Smooth muscle cell (in vitro differentiated cells): ENCODE data around the gene UBTF. TPM values are rescaled to one million over a fixed set of nuclear protein-coding genes. Genes with fewer than 3 reads are reported as not detected.

Experiments
- DNase-seq: peaks from one replicate; lab custom pipeline; 2025; ENCODE audit not compliant: unreplicated experiment; lab: John Stamatoyannopoulos, UW
- H2AFZ ChIP-seq: fragments of 200-600 bp; sonication (generic); 2 replicates; pipeline ENCODE4 v1.6.0; 2016; ENCODE audit warnings: antibody characterized with exemption, low read depth, mild to moderate bottlenecking
- H3F3A ChIP-seq: fragments of 200-600 bp; sonication (generic); 2 replicates; pipeline ENCODE4 v1.6.0; 2017; ENCODE audit warnings: antibody characterized with exemption, low read depth
- H3K27ac ChIP-seq: fragments of 200-600 bp; sonication (generic); 2 replicates; pipeline ENCODE4 v1.5.1; 2016; ENCODE audit warnings: low read depth, mild to moderate bottlenecking
- H3K27me3 ChIP-seq: fragments of 200-600 bp; sonication (generic); 2 replicates; pipeline ENCODE4 v1.6.1; 2016; ENCODE audit warnings: low read depth, mild to moderate bottlenecking
- H3K36me3 ChIP-seq: fragments of 200-600 bp; sonication (generic); 2 replicates; pipeline ENCODE4 v1.5.1; 2016; ENCODE audit warnings: low read depth
- H3K4me1 ChIP-seq: fragments of 200-600 bp; sonication (generic); 2 replicates; pipeline ENCODE4 v1.5.1; 2016; ENCODE audit warnings: low read depth
- H3K4me2 ChIP-seq: fragments of 200-600 bp; sonication (generic); 2 replicates; pipeline ENCODE4 v1.6.0; 2016; ENCODE audit warnings: mild to moderate bottlenecking
- H3K4me3 ChIP-seq: fragments of 200-600 bp; sonication (generic); 2 replicates; pipeline ENCODE4 v1.5.1; 2016; ENCODE audit warnings: mild to moderate bottlenecking
- H3K79me2 ChIP-seq: fragments of 200-600 bp; sonication (generic); 2 replicates; pipeline ENCODE4 v1.6.0; 2016; ENCODE audit warnings: low read depth, mild to moderate bottlenecking
- H3K9ac ChIP-seq: fragments of 200-600 bp; sonication (generic); 2 replicates; pipeline ENCODE4 v1.6.0; 2016; ENCODE audit warnings: low read depth
- H3K9me3 ChIP-seq: fragments of 200-600 bp; sonication (generic); replicated peaks from 2 replicates; pipeline ENCODE4 v1.5.1; 2016; ENCODE audit warnings: low read depth
- H4K20me1 ChIP-seq: fragments of 200-600 bp; sonication (generic); 2 replicates; pipeline ENCODE4 v1.6.0; 2016; ENCODE audit warnings: low read depth
- WGBS: methylation state at CpG from one replicate; pipeline ENCODE4 v1.1.7; 2016; ENCODE audit warnings: low lambda C conversion rate; 5-methylcytosine and 5-hydroxymethylcytosine counted together
- polyA plus RNA-seq: library from polyadenylated mRNA; unstranded; fragments of >200 nt; fragmentation: Nextera tagmentation; extraction: Ambion mirVana; gene quantifications from 2 replicates; pipeline ENCODE4 v1.2.1, GENCODE V29; 2016
- total RNA-seq: library from RNA; depleted of rRNA; stranded (reverse); fragments of >200 nt; gene quantifications from 2 replicates; pipeline ENCODE4 v1.2.3, GENCODE V29; 2014
- TF ChIP-seq, protein P1 (sequence below): fragments of 200-600 bp; sonication (generic); IDR thresholded peaks from 2 replicates; pipeline ENCODE4 v1.5.1; 2017; ENCODE audit warnings: borderline replicate concordance, mild to moderate bottlenecking, antibody characterized with exemption; ENCODE audit not compliant: insufficient read depth, poor library complexity, severe bottlenecking

Gene UBTF
- total and polyA plus RNA-seq, 2 experiments from 2014 or later = 18.2 to 22.1 TPM

DNA sequence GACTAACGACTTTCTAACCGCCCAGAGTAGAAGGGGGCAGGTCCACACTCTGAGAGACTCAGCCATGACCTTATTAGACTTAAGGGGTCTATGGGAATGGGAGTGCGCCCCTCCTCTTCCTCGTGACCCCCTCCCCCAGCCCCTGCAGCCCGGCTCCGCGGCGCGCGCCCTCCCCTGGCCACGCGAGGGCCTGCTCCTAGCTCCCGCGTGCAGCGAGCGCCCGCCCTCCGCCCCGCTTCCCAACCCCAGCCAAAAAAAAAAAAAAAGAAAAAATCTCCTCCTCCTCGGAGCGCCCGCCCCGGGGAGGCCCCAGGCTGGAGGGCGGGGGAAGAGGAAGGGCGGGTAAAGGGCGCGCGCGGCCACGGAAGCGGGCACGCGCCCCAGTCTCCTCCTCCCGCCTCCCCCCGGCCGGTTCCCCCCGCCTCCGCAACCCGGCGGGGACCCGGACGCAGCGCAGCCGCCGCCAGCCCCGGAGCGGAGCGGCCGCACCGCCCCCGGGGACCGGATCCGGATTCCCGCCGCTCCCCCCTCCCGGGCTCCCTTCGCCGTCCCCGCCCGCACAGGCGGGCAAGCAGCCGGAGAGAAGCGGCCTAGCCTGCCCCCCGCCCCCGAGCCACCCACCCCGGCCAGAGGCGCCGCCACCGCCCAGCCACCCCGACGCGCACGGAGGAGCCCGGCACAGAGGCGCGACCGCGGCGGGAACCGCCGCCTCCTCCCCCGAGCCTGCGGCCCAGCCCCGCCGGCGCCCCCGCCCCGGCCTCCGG lies 949 bp downstream of the UBTF start:
- peak; percentile 86 for DNase-seq
- no peaks in the 10 kb centered on the region for H3K27me3 ChIP-seq

GRCh38 chr17:44217738-44218343 lies 1.6 kb downstream of the UBTF start:
- H3K4me1 ChIP-seq = no peaks in the 10 kb centered on the region
- no peak overlapping the region for H3K27ac ChIP-seq
- no peak for DNase-seq
- peaks cover 4% of the 10 kb centered on the region for H3F3A ChIP-seq
- TF ChIP-seq, protein P1, sequence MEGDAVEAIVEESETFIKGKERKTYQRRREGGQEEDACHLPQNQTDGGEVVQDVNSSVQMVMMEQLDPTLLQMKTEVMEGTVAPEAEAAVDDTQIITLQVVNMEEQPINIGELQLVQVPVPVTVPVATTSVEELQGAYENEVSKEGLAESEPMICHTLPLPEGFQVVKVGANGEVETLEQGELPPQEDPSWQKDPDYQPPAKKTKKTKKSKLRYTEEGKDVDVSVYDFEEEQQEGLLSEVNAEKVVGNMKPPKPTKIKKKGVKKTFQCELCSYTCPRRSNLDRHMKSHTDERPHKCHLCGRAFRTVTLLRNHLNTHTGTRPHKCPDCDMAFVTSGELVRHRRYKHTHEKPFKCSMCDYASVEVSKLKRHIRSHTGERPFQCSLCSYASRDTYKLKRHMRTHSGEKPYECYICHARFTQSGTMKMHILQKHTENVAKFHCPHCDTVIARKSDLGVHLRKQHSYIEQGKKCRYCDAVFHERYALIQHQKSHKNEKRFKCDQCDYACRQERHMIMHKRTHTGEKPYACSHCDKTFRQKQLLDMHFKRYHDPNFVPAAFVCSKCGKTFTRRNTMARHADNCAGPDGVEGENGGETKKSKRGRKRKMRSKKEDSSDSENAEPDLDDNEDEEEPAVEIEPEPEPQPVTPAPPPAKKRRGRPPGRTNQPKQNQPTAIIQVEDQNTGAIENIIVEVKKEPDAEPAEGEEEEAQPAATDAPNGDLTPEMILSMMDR = no peak
- H3K4me3 ChIP-seq = peak overlapping the region; percentile 99
- WGBS = 18% methylated on average over 10 of the region's 10 CpGs
- no peak overlapping the region for H3K9ac ChIP-seq
- peaks cover 27% of the 10 kb centered on the region for H3K79me2 ChIP-seq
- peak overlapping the region; percentile 96 for H3K4me2 ChIP-seq
- no peaks in the 10 kb centered on the region for H3K36me3 ChIP-seq
- no peaks in the 10 kb centered on the region for H3K9me3 ChIP-seq
- no peak overlapping the region for H2AFZ ChIP-seq
- H3K27me3 ChIP-seq = no peaks in the 10 kb centered on the region
- H4K20me1 ChIP-seq = peaks cover 30% of the 10 kb centered on the region

More for the DNA sequence above, 949 bp downstream of the UBTF start:
- Histone ChIP-seq H4K20me1 (peaks cover 30% of the 10 kb centered on the region), H3K4me2 (peak overlapping the region; percentile 96), H2AFZ (no peak overlapping the region), H3K27ac (peak overlapping the region; percentile 89), H3K4me3 (peak overlapping the region; percentile 99), H3K36me3 (no peaks in the 10 kb centered on the region), H3K9me3 (no peaks in the 10 kb centered on the region), H3K9ac (peak overlapping the region; percentile 81), H3K79me2 (peaks cover 27% of the 10 kb centered on the region), H3F3A (peaks cover 4% of the 10 kb centered on the region), H3K4me1 (no peaks in the 10 kb centered on the region)
- TF ChIP-seq, protein P1 = peak; percentile 48
- WGBS = 0% methylated on average over 2 of the region's 89 CpGs

- 97% methylated on average over 5 of the region's 5 CpGs for WGBS
- no peak overlapping the region for H3K9ac ChIP-seq
- no peaks in the 10 kb centered on the region for H3K27me3 ChIP-seq
- no peaks in the 10 kb centered on the region for H3K9me3 ChIP-seq
- H3K27ac ChIP-seq = no peak overlapping the region
- H2AFZ ChIP-seq = no peak overlapping the region
- no peaks in the 10 kb centered on the region for H3K36me3 ChIP-seq
- TF ChIP-seq, protein P1 = no peak
- no peak overlapping the region for H3K4me2 ChIP-seq
- H3K4me1 ChIP-seq = no peaks in the 10 kb centered on the region
- peaks cover 2% of the 10 kb centered on the region for H3F3A ChIP-seq
- H4K20me1 ChIP-seq = peaks cover 30% of the 10 kb centered on the region
- no peak overlapping the region for H3K4me3 ChIP-seq
- DNase-seq = no peak
- peaks cover 27% of the 10 kb centered on the region for H3K79me2 ChIP-seq
Observed at GRCh38 chr17:44216694-44217093, 2.8 kb downstream of the UBTF start.

DNA sequence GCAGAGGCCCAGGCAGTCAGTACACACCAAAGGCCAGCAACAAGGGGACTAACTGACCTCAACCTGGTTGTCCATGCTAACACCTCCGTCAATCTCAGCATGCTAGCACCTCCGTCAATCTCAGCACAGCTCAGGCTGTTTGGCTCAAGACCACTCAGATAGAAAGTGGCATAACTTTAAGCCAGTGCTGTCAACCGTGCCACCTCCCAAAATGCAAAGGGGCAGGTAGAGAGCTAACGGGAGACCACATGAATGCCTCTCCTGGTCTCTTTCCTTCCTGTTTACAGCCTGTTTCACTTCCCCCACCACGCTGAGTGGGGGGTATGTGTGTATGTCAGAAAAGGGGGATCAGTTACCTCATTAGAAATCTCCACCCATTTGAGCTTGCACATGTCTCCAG lies 3.3 kb downstream of the UBTF start:
- Histone ChIP-seq H3K36me3 (no peaks in the 10 kb centered on the region), H2AFZ (no peak overlapping the region), H3K9me3 (no peaks in the 10 kb centered on the region), H3K27ac (no peak overlapping the region), H3K4me2 (no peak overlapping the region), H3K79me2 (peaks cover 27% of the 10 kb centered on the region), H3K27me3 (no peaks in the 10 kb centered on the region), H3K4me3 (no peak overlapping the region), H3K4me1 (no peaks in the 10 kb centered on the region), H4K20me1 (peaks cover 30% of the 10 kb centered on the region), H3F3A (no peaks in the 10 kb centered on the region), H3K9ac (no peak overlapping the region)
- 97% methylated on average over 5 of the region's 5 CpGs for WGBS
- no peak for DNase-seq
- TF ChIP-seq, protein P1 = no peak
